HG03108 (cell line): ENCODE measurements around the gene PRAME.
"Not testable (repeated sequence)": the region's sequence is repeated elsewhere in the genome, so short reads cannot be mapped to it uniquely, and the experiment has no call there.

Experiments used
- ATAC-seq: cut with Tn5 transposase; IDR thresholded peaks from one replicate; pipeline ENCODE4 v1.9.1; 2021; ENCODE audit warnings: moderate library complexity; ENCODE audit not compliant: unreplicated experiment

PRAME gene

DNA sequence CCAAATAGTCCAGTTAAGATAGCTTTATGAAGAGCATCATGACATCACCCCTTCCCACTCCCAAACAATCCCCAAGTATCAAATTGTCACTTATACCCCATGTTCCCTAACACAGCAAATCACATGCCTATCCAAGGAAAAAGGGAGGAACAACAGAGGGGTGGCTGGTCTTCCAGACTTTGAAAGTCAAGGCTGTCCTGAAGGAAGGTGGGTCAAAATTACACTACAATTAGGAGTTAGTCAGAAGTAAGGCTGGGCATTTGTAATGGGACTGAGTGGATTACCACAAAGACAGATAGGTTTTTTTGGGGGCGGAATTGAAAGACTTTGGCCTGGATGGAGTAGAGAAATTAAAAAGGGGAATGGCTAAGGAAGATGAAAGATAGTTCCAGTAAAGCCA is 5.9 kb downstream of the PRAME start:
- no peak for ATAC-seq

DNA sequence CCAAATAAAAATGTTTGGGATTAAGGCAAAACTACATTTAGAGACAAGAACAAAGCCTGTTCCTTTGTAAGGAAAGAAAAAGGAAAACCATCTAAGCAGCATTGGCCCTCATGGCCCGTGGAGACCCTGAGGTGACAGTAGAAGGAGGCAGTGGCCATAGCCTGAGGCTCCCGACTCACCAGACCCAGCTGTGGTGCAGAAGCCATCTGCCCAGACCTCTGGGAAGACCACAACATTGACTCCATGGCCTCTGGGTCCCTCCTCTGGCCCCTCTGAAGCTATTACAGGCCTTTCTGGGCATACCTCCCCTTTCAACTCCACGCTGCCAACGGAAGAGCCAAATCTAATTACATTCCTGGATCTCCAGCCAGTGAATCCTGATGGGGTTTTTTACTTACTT is 6.4 kb downstream of the PRAME start:
- ATAC-seq, result no peak

DNA sequence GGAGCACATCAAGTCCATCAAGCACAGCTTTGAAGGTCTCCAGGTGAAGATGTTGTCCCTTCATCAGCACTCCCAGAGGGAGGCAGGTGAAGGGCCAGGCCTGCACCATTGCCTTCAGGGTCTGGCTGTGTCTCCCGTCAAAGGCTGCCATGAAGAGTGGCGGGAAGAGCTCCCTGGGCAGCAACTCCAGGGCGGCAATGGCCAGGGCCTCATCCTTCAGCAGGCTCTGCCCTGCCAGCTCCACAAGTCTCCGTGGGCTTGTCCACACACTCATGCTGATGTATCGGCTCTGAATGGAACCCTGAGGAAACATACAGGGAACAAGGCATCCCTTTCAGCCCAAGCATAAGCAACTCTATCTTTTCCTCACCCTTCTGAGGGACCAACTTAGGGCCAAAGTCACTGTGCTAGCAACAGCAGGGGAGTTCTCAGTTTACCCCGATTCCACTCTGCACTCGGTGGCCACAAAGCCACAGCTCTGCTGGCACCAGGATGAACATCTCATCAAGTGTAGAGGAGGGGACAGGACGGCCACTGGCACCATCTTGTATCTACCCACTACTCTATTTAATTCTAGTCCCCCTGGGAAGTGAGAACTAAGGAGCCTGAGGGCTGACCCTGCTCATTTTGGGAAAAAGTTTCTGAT is 8.2 kb downstream of the PRAME start:
- ATAC-seq, result no peak

DNA sequence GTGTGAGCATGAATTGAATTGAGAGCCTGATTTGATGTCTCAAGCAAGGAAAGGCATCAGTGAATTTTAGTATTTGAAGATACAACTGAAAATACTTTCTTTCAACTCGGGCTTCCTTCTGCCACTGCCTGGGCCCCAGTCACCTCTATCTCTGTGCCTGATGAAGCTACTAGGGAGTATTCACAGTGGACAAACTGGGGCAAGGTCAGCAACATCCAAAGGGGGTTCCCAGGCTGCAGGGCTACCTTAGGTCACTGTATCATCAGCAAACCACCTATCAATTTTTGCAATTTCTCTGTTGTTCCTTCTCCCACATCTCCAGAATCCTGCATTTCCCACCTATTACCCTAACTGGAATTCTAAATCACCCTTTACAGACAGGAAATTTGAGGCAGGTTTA is 10.2 kb downstream of the PRAME start:
- no peak for ATAC-seq

DNA sequence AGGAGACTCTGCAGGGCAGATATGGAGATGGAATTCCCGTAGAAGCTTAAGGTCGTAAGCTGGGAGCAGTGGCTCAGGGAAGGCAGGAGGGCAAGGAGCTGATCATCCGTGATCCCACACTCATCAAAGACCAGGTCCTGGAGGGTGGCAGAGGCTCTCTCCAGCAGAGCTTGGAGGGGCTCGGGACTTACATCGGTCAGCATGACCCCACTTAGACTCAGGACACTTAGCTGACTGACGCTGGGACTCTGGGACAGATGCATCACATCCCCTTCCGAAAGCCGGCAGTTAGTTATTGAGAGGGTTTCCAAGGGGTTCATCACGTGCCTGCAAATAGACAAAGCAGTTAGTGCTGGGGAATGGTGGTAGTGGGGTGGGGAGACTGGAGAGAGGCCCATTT is 10.7 kb downstream of the PRAME start:
- no peak for ATAC-seq

DNA sequence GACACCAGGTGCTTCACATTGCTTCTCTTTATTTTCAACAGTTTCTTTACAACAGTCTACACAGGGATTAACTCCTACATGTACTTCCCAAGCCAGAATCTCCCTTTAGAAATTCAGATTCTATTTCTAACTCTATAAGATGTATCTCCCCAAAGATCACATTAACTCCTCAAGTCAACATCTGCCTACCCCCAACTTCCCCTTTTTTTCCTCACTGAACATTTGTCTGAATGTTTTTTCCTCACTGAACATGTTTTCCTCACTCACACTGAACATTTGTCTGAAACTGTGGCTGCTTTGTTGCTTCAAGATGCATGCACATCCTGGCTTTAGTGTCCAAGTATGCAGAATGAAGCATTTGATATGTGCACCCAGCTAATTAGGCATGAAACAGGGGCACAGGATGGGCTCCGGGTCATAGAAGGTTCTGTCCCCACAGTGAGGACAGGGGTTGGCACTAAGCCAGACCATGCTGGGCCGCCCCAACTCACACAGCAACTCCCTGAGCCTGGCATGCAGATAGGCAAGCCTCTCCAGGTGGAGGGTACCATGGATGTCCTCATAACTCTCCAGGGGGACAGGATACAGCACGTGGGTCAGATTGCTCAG is 11.3 kb downstream of the PRAME start:
- ATAC-seq, result no peak

DNA sequence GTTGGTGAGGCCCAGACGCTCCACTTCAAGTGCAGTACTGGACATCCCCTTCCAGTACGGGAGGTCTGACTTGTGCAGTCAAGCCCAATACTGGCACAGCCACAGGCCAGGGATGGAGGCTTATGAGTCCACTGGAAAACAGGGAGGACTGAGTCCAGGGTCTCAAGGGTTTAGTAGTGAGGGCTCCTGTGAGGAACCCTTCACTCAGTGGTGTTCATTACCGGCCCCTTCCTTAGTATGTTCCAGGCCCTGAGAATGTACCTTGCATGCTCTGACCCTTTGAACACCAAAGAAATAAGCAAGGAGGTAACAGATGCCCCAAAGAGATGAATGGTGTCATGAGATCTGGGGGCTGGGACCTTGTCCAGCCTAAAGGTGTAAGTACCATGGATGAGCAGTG is 11.8 kb downstream of the PRAME start:
- ATAC-seq, result no peak

DNA sequence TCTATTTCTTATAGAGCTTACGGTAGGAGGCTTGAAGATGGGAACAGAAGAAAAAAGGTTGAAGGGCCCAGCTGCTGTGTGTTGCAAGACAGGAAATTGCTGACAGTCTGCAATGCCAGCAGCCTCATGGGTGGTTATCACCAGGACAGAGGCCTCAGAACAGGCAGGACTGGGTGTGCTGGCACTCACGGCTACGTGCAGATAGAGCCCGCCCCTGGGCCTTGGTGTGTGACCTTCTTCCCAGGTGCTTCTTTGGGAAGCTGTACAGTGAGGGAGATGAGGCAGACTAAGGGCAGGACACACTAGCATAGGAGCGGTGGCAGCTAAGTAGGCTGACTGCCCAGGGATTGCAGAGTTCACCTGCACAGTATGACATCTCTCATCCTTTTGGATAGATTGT is 12.6 kb downstream of the PRAME start:
- ATAC-seq, result no peak

DNA sequence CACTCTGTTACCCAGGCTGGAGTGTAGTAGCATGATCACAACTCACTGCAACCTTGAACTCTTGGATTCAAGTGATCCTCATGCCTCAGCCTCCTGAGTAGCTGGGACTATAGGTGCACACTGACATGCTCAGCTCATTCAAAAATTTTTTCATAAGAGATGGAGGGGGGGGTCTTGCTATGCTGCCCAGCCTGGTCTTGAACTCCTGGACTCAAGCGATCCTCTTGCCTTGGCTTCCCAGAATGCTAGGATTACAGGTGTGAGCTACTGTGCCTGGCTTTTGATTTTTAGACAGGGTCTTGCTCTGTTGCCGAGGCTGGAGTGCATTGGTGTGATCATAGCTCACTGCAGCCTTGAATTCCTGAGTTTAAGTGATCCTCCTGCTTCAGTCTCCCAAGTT is 14.0 kb downstream of the PRAME start:
- no peak for ATAC-seq

DNA sequence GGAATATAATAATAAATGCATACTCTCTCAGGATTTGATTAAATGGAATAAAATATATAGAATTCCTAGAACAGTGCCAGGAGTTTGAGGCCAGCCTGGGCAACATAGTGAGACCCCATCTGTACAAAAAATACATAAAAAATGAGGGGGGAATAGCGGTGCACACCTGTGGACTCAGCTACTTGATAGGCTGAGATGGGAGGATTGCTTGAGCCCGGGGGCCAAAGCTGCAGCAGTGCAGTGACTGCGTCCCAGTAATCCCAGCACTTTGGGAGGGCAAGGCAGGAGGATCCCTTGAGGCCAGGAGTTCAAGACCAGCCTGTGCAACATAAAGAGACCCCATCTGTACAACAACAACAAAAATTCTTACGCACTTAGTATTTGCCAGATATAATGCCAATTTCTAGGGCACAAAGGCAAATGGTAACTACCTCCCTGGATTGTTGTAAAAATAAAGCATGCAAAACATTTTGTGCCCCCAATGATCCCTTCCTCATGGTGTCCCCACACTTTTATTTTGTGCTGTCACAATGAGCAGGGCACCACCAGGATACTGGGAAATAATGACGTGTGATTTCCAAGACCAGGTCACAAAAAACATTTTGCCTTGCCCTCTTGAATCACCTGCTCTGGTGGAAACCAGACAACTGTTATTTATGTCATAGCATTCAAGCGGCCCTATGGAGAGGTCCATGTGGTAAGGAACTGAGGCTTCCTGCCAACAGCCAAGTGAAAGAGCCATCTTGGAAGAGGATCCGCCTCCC is 20.7 kb downstream of the PRAME start:
- ATAC-seq, result no peak

DNA sequence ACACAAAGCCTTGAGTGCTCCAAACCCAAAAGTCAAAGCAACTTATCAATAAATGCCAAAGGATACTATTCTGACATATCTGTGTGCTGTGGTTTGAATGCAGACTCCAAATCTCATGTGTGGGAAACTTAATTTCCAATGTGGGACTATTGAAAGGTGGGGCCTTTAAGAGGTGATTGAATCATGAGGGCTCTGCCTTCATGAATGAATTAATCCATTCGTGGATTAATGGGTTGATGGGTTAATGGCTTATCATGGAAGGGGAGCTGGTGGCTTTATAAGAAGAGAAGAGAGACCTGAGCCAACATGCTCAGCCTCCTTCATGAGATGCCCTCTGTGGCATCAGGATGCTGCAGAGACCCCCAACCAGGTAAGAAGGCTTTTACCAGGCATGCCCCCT is 22.1 kb downstream of the PRAME start:
- ATAC-seq, result no peak

DNA sequence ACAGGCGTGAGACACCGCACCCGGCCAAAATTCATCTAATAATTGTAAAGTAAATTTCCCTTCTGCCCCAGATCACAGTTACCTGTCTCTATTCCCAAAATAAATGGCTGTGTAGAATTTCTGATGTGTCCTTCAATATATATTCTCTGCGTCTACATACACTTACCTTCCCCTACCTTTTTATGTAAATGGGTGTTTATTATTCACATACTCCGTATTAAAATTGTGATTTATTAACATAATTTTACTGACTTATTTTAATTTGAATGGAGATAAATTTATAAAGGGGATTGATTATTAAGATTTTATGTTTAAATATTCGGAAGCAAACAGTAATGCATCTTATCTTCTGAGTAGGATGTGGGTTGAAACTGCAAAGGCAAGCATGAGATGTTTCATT is 22.6 kb downstream of the PRAME start:
- ATAC-seq, result no peak

DNA sequence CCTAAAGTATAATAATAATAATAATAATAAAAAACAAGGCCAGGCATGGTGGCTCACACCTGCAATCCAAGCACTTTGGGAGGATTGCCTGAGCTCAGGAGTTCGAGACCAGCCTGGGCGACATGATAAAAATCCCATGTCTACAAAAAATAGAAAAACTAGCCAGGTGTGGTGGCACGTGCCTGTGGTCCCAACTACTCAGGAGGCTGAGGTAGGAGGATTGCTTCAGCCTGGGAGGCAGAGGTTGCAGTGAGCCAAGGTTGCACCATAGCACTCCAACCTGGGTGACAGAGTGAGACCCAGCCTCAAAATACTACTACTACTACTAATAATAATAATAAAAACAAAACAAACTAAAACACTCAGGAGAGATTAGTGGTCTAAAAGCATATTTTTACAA is 23.4 kb downstream of the PRAME start:
- no peak for ATAC-seq

DNA sequence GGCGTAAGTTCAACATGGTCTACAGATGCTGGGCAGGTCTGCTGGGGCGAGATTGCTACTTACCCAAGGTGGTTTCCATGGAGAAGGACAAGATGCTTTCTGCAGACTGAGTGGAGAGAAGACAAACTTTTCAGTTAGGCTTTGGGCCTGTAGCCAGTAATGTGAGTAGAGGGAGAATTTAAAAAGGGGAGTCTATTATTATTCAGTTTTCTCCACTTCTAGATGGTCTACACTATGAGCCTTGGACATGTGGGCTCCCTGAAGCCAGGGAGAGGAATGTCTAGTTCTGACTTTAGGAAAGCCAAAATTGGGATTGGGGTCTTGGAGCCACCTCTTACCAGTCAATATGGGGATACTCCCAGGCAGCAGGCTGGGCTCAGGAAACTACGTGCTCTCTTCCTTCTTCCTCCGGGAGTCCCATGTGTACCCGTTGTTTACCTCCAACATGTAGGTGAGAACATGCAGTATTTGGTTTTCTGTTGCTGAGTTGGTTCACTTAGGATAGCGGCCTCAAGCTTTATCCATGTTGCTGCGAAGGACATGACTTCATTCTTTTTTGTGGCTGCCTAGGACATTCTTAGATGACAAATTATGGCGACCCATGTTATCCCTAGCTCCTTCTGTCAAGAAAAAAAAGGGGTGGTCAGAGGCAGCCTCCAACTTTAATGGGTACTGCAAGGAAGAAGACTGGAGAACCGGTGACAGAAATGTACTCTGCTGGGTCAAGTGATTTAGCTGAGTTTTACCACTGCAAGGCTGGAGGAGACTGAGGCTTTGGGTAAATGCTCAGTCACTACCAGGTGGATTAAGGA is 24.3 kb downstream of the PRAME start:
- ATAC-seq, result no peak

DNA sequence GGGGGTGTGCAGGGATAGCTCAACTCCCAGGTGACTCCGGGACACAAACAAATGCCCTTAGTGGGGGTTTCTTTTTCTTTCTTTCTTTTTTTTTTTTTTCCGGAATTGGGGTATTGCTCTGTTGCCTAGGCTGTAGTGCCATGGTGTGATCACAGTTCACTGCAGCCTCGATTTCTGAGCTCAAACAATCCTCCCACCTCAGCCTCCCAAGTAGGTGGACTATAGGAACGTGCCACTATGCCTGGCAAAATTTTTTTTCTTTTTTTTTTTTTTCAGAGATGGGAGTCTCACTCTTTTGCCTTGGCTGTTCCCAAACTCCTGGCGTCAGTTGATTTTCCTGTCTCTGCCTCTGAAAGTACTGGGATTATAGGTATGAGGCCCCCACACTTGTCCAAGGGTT is 25.2 kb downstream of the PRAME start:
- no peak for ATAC-seq

DNA sequence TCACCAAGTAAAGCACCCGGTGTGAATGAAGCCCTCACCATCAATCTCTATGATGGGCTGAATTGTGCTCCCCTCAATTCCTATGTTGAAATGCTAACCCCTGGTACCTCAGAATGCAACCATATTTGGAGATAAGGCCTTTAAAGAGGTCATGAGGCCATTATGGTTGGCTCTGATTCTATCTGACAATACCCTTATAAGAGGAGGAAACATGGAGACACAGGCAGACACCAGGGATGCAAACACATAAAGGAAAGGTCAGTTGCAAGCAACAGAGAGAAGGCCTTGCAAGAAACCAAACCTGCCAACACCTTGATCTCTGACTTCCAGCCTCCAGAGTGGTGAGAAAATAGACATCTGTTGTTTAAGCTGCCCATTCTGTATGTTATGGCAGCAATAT is 25.6 kb downstream of the PRAME start:
- ATAC-seq, result no peak

DNA sequence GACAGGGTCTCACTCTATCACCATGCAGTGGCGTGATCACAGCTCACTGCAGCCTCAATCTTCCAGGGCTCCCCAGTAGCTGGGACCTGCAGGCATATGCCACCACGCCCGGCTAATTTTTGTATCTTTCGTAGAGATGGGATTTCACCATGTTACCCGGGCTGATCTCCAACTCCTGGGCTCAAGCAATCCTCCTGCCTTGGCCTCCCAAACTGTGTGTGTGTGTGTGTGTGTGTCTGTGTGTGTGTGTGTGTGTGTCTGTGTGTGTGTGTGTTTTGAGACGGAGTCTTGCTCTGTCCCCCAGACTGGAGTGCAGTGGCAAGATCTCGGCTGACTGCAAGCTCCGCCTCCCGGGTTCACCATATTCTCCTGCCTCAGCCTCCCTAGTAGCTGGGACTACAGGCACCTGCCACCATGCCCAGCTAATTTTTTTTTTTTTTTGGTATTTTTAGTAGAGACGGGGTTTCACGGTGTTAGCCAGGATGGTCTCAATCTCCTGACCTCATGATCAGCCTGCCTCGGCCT is 26.5 kb downstream of the PRAME start:
- not testable (repeated sequence) for ATAC-seq

DNA sequence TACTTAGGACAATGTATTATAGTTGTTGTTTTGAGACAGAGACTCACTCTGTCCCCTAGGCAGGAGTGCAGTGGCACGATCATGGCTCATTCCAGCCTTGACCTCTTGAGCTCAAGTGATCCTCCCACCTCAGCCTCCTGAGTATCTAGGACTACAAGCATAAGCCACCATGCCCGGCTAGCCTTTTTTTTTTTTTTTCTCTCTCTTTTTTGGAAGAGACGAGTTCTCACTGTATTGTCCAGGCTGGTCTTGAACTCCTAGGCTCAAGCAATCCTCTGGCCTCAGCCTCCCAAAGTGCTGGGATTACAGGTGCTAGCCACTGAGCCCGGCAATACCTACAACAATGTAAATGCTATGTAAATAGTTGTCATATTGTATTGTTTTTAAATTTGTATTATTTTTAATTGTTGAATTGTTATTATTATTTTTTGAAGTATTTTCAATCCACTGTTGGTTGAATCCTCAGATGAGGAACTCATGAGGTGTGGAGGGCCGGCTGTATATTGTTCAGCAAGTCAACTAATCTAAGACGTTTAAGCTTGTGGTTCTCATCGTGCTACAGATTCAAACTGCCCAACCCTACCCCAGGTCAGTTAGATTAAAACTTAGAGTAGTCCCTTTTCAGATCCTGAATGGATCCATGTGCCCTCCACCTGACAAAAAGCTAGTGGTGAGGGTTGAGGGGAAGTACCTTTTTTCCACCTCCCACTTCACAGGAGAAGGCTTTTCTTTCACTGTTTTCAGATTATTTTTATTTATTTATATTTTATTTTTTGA is 27.1 kb downstream of the PRAME start:
- no peak for ATAC-seq

DNA sequence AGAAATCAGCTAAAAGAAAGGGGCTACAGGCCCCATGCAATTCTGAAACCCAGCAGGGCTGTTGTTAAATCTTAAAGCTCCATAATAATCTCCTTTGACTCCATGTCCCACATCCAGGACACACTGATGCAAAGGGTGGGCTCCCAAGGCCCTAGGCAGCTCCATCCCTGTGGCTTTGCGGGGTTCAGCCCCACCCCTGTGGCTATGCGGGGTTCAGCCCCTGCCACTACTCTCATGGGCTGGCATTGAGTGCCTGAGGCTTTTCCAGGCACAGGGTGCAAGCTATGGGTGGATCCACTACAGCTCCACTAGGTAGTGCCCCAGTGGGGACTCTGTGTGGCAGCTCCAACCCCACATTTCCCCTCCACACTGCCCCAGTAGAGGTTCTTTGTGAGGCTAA is 30.3 kb downstream of the PRAME start:
- ATAC-seq, result no peak

DNA sequence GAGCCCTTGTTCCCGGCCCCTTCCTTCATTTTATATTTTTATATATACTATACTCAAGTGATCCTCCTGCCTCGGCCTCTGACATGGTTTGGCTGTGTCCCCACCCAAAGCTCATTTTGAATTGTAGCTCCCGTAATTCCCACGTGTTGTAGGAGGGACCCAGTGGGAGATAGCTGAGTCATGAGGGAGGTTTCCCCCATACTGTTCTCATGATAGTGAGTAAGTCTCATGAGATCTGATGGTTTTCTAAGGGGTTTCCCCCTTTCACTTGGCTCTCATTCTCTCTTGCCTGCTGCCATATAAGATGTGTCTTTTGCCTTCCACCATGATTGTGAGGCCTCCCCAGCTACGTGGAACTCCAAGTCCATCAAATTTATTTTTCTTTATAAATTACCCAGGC is 31.8 kb downstream of the PRAME start:
- no peak for ATAC-seq
